ENCODE measurements around the gene ESAM. TPM values are rescaled to one million over a fixed set of nuclear protein-coding genes. Genes with fewer than 3 reads are reported as not detected.

ESAM gene
- total RNA-seq, 1 experiment from 2014 or later, result 10.4 TPM

- Histone ChIP-seq H3K9me2 (replicated peaks; ENCODE audit: low read length) (no peaks in the 10 kb centered on the region), H3K4me1 (ENCODE audit: insufficient read depth, low read length) (peaks cover 18% of the 10 kb centered on the region), H4K20me1 (ENCODE audit: low read length) (no peaks in the 10 kb centered on the region), H3K4me2 (ENCODE audit: low read length) (peak overlapping the region; percentile 91), H2AFZ (ENCODE audit: low read length) (peak overlapping the region; percentile 93), H3K4me3 (ENCODE audit: low read length) (peak overlapping the region; percentile 85), H3K27ac (ENCODE audit: low read length) (no peak overlapping the region), H3K36me3 (ENCODE audit: low read depth, low read length) (no peaks in the 10 kb centered on the region), H3K27me3 (ENCODE audit: low read length) (no peaks in the 10 kb centered on the region), H3K79me2 (ENCODE audit: low read length) (no peaks in the 10 kb centered on the region), H3K9ac (ENCODE audit: low read length) (peak overlapping the region; percentile 38), H3F3A (ENCODE audit: low read length, unreplicated experiment) (no peaks in the 10 kb centered on the region), H3K9me3 (ENCODE audit: low read length) (no peaks in the 10 kb centered on the region)
- peak; percentile 63 for ATAC-seq
- BruUV-seq (replicated peaks), result no TSS peak
- POLR2A ChIA-PET (ENCODE audit: unreplicated experiment), result interaction anchor here (0.5 to 1.0 kb wide), 4 partner anchors 66 to 634 kb away, joined by 6 to 16 read pairs (median 8); partner anchors contain the start of genes SIAE and SPA17
- intact Hi-C loops (cut with micrococcal nuclease), result loop anchor here (1.0 to 10.0 kb wide), 2 partner anchors 54 to 71 kb away; no protein-coding TSS in a partner anchor
- peak; percentile 60 for DNase-seq
- CTCF ChIA-PET, result interaction anchor here (0.6 to 1.4 kb wide), 3 partner anchors 13 to 71 kb away, joined by 3 to 5 read pairs (median 3); no protein-coding TSS in a partner anchor
- no peak for TF ChIP-seq EZH2 (IDR thresholded peaks at IDR 0.05; ENCODE audit: low read length, unreplicated experiment)
- TF ChIP-seq, protein P1, sequence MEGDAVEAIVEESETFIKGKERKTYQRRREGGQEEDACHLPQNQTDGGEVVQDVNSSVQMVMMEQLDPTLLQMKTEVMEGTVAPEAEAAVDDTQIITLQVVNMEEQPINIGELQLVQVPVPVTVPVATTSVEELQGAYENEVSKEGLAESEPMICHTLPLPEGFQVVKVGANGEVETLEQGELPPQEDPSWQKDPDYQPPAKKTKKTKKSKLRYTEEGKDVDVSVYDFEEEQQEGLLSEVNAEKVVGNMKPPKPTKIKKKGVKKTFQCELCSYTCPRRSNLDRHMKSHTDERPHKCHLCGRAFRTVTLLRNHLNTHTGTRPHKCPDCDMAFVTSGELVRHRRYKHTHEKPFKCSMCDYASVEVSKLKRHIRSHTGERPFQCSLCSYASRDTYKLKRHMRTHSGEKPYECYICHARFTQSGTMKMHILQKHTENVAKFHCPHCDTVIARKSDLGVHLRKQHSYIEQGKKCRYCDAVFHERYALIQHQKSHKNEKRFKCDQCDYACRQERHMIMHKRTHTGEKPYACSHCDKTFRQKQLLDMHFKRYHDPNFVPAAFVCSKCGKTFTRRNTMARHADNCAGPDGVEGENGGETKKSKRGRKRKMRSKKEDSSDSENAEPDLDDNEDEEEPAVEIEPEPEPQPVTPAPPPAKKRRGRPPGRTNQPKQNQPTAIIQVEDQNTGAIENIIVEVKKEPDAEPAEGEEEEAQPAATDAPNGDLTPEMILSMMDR (conservative IDR thresholded peaks at IDR 0.05; ENCODE audit: low read depth, low read length), result peak; percentile 70
Observed at GRCh38 chr11:124740277-124740882, 21.7 kb downstream of the ESAM start.

DNA sequence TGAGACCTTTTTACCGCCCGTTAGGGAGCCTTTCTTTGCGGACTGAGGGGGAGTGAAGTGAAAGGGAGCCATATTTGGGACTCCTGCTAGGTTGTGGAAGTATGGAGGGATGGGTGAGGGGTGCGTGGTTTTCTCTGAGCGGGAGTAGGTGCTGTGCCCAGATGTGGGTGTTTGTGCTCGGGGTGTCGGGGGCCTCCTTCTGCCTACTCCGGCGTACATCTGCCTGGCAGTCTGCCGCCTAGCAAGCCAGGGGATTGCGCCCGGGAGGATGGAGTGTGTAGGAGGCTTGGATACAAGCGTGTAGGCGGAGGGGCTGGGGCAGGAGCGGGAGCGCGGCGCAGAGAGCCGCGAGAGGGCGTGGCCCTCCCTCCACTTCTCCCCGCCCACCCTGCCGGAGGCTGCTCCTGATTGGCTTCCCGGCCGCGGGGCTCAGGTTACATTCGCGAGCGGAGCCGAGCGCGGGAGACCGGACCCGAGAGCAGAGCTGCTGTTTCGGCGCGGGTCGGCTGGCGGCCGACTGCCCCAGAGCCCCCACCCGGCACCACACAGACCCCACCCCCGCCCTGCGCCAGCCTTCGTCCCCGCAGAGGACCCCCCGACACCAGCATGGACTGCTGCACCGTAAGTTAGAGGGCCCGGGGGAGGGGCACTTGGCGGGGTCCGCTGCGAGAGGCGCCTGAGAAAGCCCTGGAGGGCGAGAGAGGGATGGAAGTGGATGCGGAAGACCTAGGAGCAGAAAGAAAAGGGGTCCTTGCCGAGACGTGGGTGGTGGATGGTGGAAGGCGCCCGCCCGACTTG is 22.4 kb downstream of the ESAM start, which contains the start of gene NRGN:
TSS of gene NRGN (plus strand) at position 464 of the 798 bp plus-strand sequence. CDS start at position 607, 143 bp downstream.
- TF ChIP-seq, protein P1 (conservative IDR thresholded peaks at IDR 0.05; ENCODE audit: low read depth, low read length), result no peak
- no peak for TF ChIP-seq EZH2 (IDR thresholded peaks at IDR 0.05; ENCODE audit: low read length, unreplicated experiment)
- TF ChIP-seq EZH2phosphoT487 (IDR thresholded peaks at IDR 0.05; ENCODE audit: borderline replicate concordance, low read length), result no peak
- H3K4me2 ChIP-seq (ENCODE audit: low read length), result peak within 1 kb of the TSS; percentile 91
- peak within 1 kb of the TSS; percentile 38 for H3K9ac ChIP-seq (ENCODE audit: low read length)
- H3K27ac ChIP-seq (ENCODE audit: low read length), result no peak within 1 kb of the TSS
- peak within 1 kb of the TSS; percentile 85 for H3K4me3 ChIP-seq (ENCODE audit: low read length)
- intact Hi-C loops (cut with micrococcal nuclease), result loop anchor here (1.0 to 10.0 kb wide), 2 partner anchors 55 to 70 kb away; no protein-coding TSS in a partner anchor
- no peaks in the 10 kb centered on the region for H3K36me3 ChIP-seq (ENCODE audit: low read depth, low read length)
- H4K20me1 ChIP-seq (ENCODE audit: low read length), result no peaks in the 10 kb centered on the region
- DNase-seq (peak; percentile 97), ATAC-seq (peak; percentile 93)
- no peaks in the 10 kb centered on the region for H3K27me3 ChIP-seq (ENCODE audit: low read length)
- no peaks in the 10 kb centered on the region for H3F3A ChIP-seq (ENCODE audit: low read length, unreplicated experiment)
- peak within 1 kb of the TSS; percentile 93 for H2AFZ ChIP-seq (ENCODE audit: low read length)
- H3K4me1 ChIP-seq (ENCODE audit: insufficient read depth, low read length), result peaks cover 18% of the 10 kb centered on the region
- BruUV-seq (replicated peaks), result no TSS peak
- no peaks in the 10 kb centered on the region for H3K9me2 ChIP-seq (replicated peaks; ENCODE audit: low read length)
- H3K79me2 ChIP-seq (ENCODE audit: low read length), result no peaks in the 10 kb centered on the region
- POLR2A ChIA-PET (ENCODE audit: unreplicated experiment), result interaction anchor here (0.5 to 0.7 kb wide), 3 partner anchors 66 to 634 kb away, joined by 6 to 11 read pairs (median 6); partner anchors contain the start of gene SPA17
- H3K9me3 ChIP-seq (ENCODE audit: low read length), result no peaks in the 10 kb centered on the region
- CTCF ChIA-PET, result interaction anchor here (0.6 to 1.4 kb wide), 2 partner anchors 14 to 71 kb away, joined by 3 to 5 read pairs; no protein-coding TSS in a partner anchor

All from PC-3 (cell line).